ENCODE measurements around the gene HOXB8.

DNA sequence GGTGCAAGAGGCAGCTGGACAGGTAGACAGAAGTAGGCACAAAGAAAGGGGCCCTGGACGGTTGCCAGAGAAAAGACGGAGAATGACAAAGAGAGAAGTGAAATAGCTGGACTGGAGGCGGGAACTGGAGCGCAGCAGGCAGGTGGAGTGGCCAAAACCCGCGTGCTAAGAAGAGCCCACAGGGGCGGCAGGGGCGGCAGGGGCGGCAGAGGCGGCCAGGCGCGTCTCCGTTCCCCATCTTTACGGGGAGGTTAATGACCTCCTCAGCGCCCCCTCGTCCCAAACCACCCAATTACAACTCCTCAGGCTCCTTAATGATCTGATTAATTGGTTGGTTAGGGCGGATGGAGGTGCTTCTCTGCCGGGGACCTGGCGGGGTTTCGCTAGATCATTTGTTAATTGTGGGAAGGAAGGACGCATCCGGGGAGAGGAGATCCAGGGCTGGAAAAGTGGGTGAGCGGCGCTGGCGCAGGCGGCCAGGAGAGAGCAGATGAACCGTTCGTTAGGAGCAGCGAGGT is 26.5 kb upstream of the HOXB8 start:
- TF ChIP-seq POLR2A (IDR thresholded peaks at IDR 0.05) (no peak), CTCF (IDR thresholded peaks at IDR 0.05) (no peak), POLR2AphosphoS5 (IDR thresholded peaks at IDR 0.05; ENCODE audit: insufficient read depth in 1 of 2, low read depth in 1 of 2) (no peak)
